Endothelial cell (in vitro differentiated cells): ENCODE data around the gene CLMN. TPM values are rescaled to one million over a fixed set of nuclear protein-coding genes. Genes with fewer than 3 reads are reported as not detected.

ENCODE experiments used
- DNase-seq: peaks from one replicate; pipeline ENCODE4 v3.0.0; 2021; ENCODE audit warnings: low spot score
- H3K27ac Mint-ChIP-seq: one replicate; pipeline ENCODE4 v1.8.0; 2021; ENCODE audit warnings: mixed read lengths, inconsistent platforms; ENCODE audit not compliant: unreplicated experiment
- H3K27me3 Mint-ChIP-seq: one replicate; pipeline ENCODE4 v1.8.0; 2021; ENCODE audit warnings: mild to moderate bottlenecking, moderate library complexity, mixed read lengths, inconsistent platforms; ENCODE audit not compliant: unreplicated experiment
- H3K36me3 Mint-ChIP-seq: one replicate; pipeline ENCODE4 v1.8.0; 2021; ENCODE audit warnings: mild to moderate bottlenecking, low read depth, mixed read lengths, inconsistent platforms; ENCODE audit not compliant: unreplicated experiment
- H3K4me1 Mint-ChIP-seq: one replicate; pipeline ENCODE4 v1.8.0; 2021; ENCODE audit warnings: mild to moderate bottlenecking, mixed read lengths, inconsistent platforms; ENCODE audit not compliant: unreplicated experiment
- H3K4me3 Mint-ChIP-seq: one replicate; pipeline ENCODE4 v1.8.0; 2021; ENCODE audit warnings: mild to moderate bottlenecking, mixed read lengths, inconsistent platforms; ENCODE audit not compliant: unreplicated experiment
- H3K9me3 Mint-ChIP-seq: one replicate; pipeline ENCODE4 v1.8.0; 2021; ENCODE audit warnings: mixed read lengths, inconsistent platforms; ENCODE audit not compliant: unreplicated experiment
- CTCF ChIP-seq: fragments of 200-600 bp; sonication (generic); IDR thresholded peaks from one replicate; pipeline ENCODE4 v1.5.0; 2021; ENCODE audit warnings: antibody characterized with exemption; ENCODE audit not compliant: unreplicated experiment
- total RNA-seq: library from RNA; stranded (reverse); fragmentation: NEBNext Ultra II Directional; extraction: Animal tissue kit (Norgen Biotek cat#: 25700); gene quantifications from one replicate; pipeline ENCODE4 v1.2.1, GENCODE V29; 2021; ENCODE audit not compliant: unreplicated experiment

CLMN gene
- total RNA-seq, 1 donor from 2014 or later = 0.46 TPM

GRCh38 chr14:95157327-95158189 lies 162.2 kb downstream of the CLMN start, which contains the start of gene DICER1:
Gene DICER1, minus strand, starts transcription at chr14:95157529. Its CDS starts 24,071 bp downstream, at chr14:95133458.
- peaks cover 15% of the 10 kb centered on the region for H3K27me3 Mint-ChIP-seq
- peak; percentile 99 for DNase-seq
- peaks cover 25% of the 10 kb centered on the region for H3K4me1 Mint-ChIP-seq
- H3K36me3 Mint-ChIP-seq = peaks cover 9% of the 10 kb centered on the region
- H3K9me3 Mint-ChIP-seq = peaks cover 4% of the 10 kb centered on the region
- H3K4me3 Mint-ChIP-seq = peak within 1 kb of the TSS; percentile 97
- TF ChIP-seq CTCF = no peak
- peak within 1 kb of the TSS; percentile 96 for H3K27ac Mint-ChIP-seq

- no peak overlapping the region for H3K27ac Mint-ChIP-seq
- no peak overlapping the region for H3K4me3 Mint-ChIP-seq
- H3K9me3 Mint-ChIP-seq = peaks cover 4% of the 10 kb centered on the region
- peaks cover 27% of the 10 kb centered on the region for H3K4me1 Mint-ChIP-seq
- DNase-seq = no peak
- peaks cover 9% of the 10 kb centered on the region for H3K36me3 Mint-ChIP-seq
- TF ChIP-seq CTCF = no peak
- H3K27me3 Mint-ChIP-seq = peaks cover 15% of the 10 kb centered on the region
These were observed 162.7 kb downstream of the CLMN start for GRCh38 chr14:95157048-95157326.

GRCh38 chr14:95156161-95157047 lies 163.3 kb downstream of the CLMN start:
- H3K9me3 Mint-ChIP-seq = peaks cover 4% of the 10 kb centered on the region
- peak overlapping the region; percentile 89 for H3K4me3 Mint-ChIP-seq
- H3K27ac Mint-ChIP-seq = peak overlapping the region; percentile 68
- peaks cover 9% of the 10 kb centered on the region for H3K36me3 Mint-ChIP-seq
- peak; percentile 46 for DNase-seq
- peaks cover 33% of the 10 kb centered on the region for H3K4me1 Mint-ChIP-seq
- no peak for TF ChIP-seq CTCF
- H3K27me3 Mint-ChIP-seq = peaks cover 13% of the 10 kb centered on the region

- no peak for TF ChIP-seq CTCF
- no peak for DNase-seq
- peaks cover 9% of the 10 kb centered on the region for H3K36me3 Mint-ChIP-seq
- peaks cover 33% of the 10 kb centered on the region for H3K4me1 Mint-ChIP-seq
- H3K4me3 Mint-ChIP-seq = no peak overlapping the region
- H3K27ac Mint-ChIP-seq = no peak overlapping the region
- peaks cover 4% of the 10 kb centered on the region for H3K9me3 Mint-ChIP-seq
- peaks cover 13% of the 10 kb centered on the region for H3K27me3 Mint-ChIP-seq
These were observed 164.7 kb downstream of the CLMN start for GRCh38 chr14:95155045-95155444.
